Mucosa of descending colon (tissue), 3 donors: ENCODE results near the gene PSME2. TPM values are rescaled to one million over a fixed set of nuclear protein-coding genes. Genes with fewer than 3 reads are reported as not detected.

ENCODE experiments used
- ATAC-seq: fragments of 200-7000 bp; cut with Tn5 transposase; one replicate; pipeline ENCODE4 v1.9.1; 2020; ENCODE audit warnings: mild to moderate bottlenecking, moderate library complexity
- DNase-seq, 3 donors: peaks; one replicate each; pipeline ENCODE4 v3.0.0-alpha.2; 2020
- H3K36me3 ChIP-seq: fragments of 200-600 bp; one replicate; pipeline ENCODE4 v1.8.0; 2021; ENCODE audit warnings: low read depth, mild to moderate bottlenecking
- H3K4me1 ChIP-seq: fragments of 200-600 bp; one replicate; pipeline ENCODE4 v1.8.0; 2021; ENCODE audit warnings: low read depth, mild to moderate bottlenecking
- H3K4me3 ChIP-seq: fragments of 200-600 bp; one replicate; pipeline ENCODE4 v1.8.0; 2021; ENCODE audit warnings: mild to moderate bottlenecking
- H3K9me3 ChIP-seq: fragments of 200-600 bp; one replicate; pipeline ENCODE4 v1.8.0; 2021; ENCODE audit warnings: mild to moderate bottlenecking
- CTCF ChIP-seq: fragments of 200-600 bp; IDR thresholded peaks from one replicate; pipeline ENCODE4 v1.8.0; 2022; ENCODE audit warnings: antibody characterized with exemption, mild to moderate bottlenecking
- intact Hi-C, 2 donors: fragments of 100-400 bp; cut with DNase I in 1 of 2; cut with micrococcal nuclease in 1 of 2; formaldehyde crosslinking; loops; one replicate each; pipeline versions ENCODE4 v1.11.0 to v1.11.1; 2022; cut with DNase I, micrococcal nuclease
- total RNA-seq, 3 donors: library from RNA; stranded (reverse); fragmentation: NEBNext Ultra II Directional in 2 of 3; extraction: Animal tissue kit (Norgen Biotek cat#: 25700) in 2 of 3; gene quantifications; one replicate each; pipeline versions ENCODE4 v1.2.1 to v1.2.4, GENCODE V29; 2021 to 2023
- donor health status: DM: no; HTN: no; CAD: no; lungs with moderate emphysema.
- donor health status: DM: no; HTN: no; CAD: no.
- donor health status: DM: no; HTN: yes; CAD: no.

The PSME2 gene
- total RNA-seq, 3 donors from 2014 or later: 141 to 295 (median 191) TPM

GRCh38 chr14:24171422-24172260 is 25.2 kb upstream of the PSME2 start, which contains the start of gene REC8:
Gene REC8, plus strand, starts transcription at chr14:24172080. Its CDS starts 473 bp downstream, at chr14:24172553.
- Histone ChIP-seq H3K4me3 (no peak within 1 kb of the TSS), H3K9me3 (no peaks in the 10 kb centered on the region), H3K4me1 (no peaks in the 10 kb centered on the region), H3K36me3 (no peaks in the 10 kb centered on the region)
- ATAC-seq (peak; percentile 72), DNase-seq (peak; percentile 58 to 85 (median 68))
- no peak for TF ChIP-seq CTCF
- intact Hi-C loops: no loop called here

GRCh38 chr14:24167469-24168114 is 21.2 kb upstream of the PSME2 start:
- intact Hi-C loops: no loop called here
- no peaks in the 10 kb centered on the region for H3K9me3 ChIP-seq
- ATAC-seq (no peak), DNase-seq (no peak)
- no peak overlapping the region for H3K4me3 ChIP-seq
- H3K4me1 ChIP-seq: peaks cover 5% of the 10 kb centered on the region
- TF ChIP-seq CTCF: no peak
- H3K36me3 ChIP-seq: no peaks in the 10 kb centered on the region

DNA sequence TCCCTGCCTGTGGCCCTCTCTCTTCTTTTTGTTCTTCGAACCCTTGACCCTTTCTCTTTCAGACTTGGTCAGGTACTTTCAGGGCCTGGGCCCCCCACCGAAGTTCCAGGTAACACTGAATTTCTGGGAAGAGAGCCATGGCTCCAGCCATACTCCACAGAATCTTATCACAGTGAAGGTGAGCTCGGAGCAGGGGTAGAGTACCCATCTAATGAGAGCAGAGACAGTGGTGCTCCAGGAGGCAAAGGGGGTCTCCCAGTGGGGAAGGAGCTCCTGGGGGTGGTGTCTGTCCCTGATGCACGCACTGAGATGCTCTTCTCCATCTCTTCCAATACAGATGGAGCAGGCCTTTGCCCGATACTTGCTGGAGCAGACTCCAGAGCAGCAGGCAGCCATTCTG is 19.4 kb upstream of the PSME2 start:
- Histone ChIP-seq H3K4me1 (peaks cover 19% of the 10 kb centered on the region), H3K4me3 (no peak overlapping the region), H3K9me3 (no peaks in the 10 kb centered on the region), H3K36me3 (no peaks in the 10 kb centered on the region)
- TF ChIP-seq CTCF: no peak
- no peak for ATAC-seq
- intact Hi-C loops: no loop called here
- DNase-seq: peak in 1 of 3 donors; percentile 13

DNA sequence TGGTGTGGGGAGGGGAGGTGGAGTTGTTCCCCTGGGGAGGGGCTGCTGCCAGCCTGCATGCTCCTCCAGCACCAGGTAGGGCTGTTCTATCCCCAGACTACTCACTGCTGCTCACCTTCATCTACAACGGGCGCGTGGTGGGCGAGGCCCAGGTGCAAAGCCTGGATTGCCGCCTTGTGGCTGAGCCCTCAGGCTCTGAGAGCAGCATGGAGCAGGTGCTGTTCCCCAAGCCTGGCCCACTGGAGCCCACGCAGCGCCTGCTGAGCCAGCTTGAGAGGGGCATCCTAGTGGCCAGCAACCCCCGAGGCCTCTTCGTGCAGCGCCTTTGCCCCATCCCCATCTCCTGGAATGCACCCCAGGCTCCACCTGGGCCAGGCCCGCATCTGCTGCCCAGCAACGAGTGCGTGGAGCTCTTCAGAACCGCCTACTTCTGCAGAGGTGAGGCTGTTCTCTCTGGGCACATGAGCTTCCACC is 18.1 kb upstream of the PSME2 start:
- Histone ChIP-seq H3K36me3 (no peaks in the 10 kb centered on the region), H3K4me1 (peaks cover 22% of the 10 kb centered on the region), H3K4me3 (no peak overlapping the region), H3K9me3 (no peaks in the 10 kb centered on the region)
- ATAC-seq: no peak
- TF ChIP-seq CTCF: no peak
- DNase-seq: peak in 1 of 3 donors; percentile 40
- intact Hi-C loops: no loop called here

GRCh38 chr14:24162093-24162492 is 15.7 kb upstream of the PSME2 start:
- Histone ChIP-seq H3K36me3 (peaks cover 1% of the 10 kb centered on the region), H3K4me3 (peak overlapping the region; percentile 31), H3K9me3 (no peaks in the 10 kb centered on the region), H3K4me1 (peaks cover 22% of the 10 kb centered on the region)
- ATAC-seq (no peak), DNase-seq (peak in 1 of 3 donors; percentile 46)
- intact Hi-C loops: no loop called here
- TF ChIP-seq CTCF: no peak
